GM12878 (cell line): ENCODE data around the gene NPL. TPM values are rescaled to one million over a fixed set of nuclear protein-coding genes. Genes with fewer than 3 reads are reported as not detected.

Experiments used
- ATAC-seq: fragments of 200-7000 bp; cut with Tn5 transposase; 3 replicates; pipeline ENCODE4 v1.9.1; 2020; ENCODE audit warnings: mild to moderate bottlenecking, moderate library complexity
- BruUV-seq: library from RNA; stranded (reverse); fragments of 400-500 nt; replicated peaks from 2 replicates; lab custom pipeline; 2021; lab: Mats Ljungman, UMichigan
- CTCF ChIA-PET: fragments of 300-600 bp; sonication (Branson Sonifier 250); formaldehyde crosslinking; extraction: SDS; loops from one replicate; lab custom pipeline; 2021; ENCODE audit warnings: inconsistent platforms; lab: Yijun Ruan, JAX
- POLR2A ChIA-PET: fragments of 350-600 bp; formaldehyde crosslinking; extraction: SDS; loops from one replicate; lab custom pipeline; 2021; ENCODE audit warnings: inconsistent platforms; lab: Charles Lee
- RAD21 ChIA-PET: fragments of 300-600 bp; sonication (Branson Sonifier 250); formaldehyde crosslinking; loops from one replicate; lab custom pipeline; 2023; ENCODE audit warnings: antibody characterized with exemption; ENCODE audit not compliant: unreplicated experiment; lab: Charles Lee
- SMC1A ChIA-PET: fragments of 300-600 bp; sonication (Branson Sonifier 250); formaldehyde crosslinking; loops from one replicate; lab custom pipeline; 2023; ENCODE audit not compliant: unreplicated experiment, uncharacterized antibody; lab: Charles Lee
- DNase-seq: peaks from one replicate; pipeline ENCODE4 v3.0.0-alpha.2; 2011; ENCODE audit warnings: low read depth, low spot score
- FAIRE-seq: peaks from 3 replicates; lab custom pipeline; 2011; peaks lifted over from hg19 to GRCh38; lab: Jason Lieb, UNC
- H2AFZ ChIP-seq: 2 replicates; pipeline ENCODE4 v1.6.0; 2011; ENCODE audit warnings: low read depth, low read length, control low read depth; ENCODE audit not compliant: control insufficient read depth
- H3K27ac ChIP-seq: 2 replicates; pipeline ENCODE4 v1.5.1; 2011; ENCODE audit warnings: control low read depth; ENCODE audit not compliant: control insufficient read depth, insufficient read depth
- H3K27me3 ChIP-seq, 2 experiments: replicated peaks in 1 of 2; 2 replicates each; pipeline versions ENCODE4 v1.6.0 to v1.6.1; 2011; ENCODE audit warnings: low read length in 1 of 2; ENCODE audit not compliant: control insufficient read depth in 2 of 2, insufficient read depth in 2 of 2
- H3K36me3 ChIP-seq, 2 experiments: 2 replicates each; pipeline ENCODE4 v1.5.1; 2011; ENCODE audit warnings: low read length in 1 of 2; ENCODE audit not compliant: control insufficient read depth in 2 of 2, insufficient read depth in 2 of 2
- H3K4me1 ChIP-seq: 2 replicates; pipeline ENCODE4 v1.6.1; 2011; ENCODE audit warnings: mild to moderate bottlenecking, low read length, moderate library complexity, mixed read lengths; ENCODE audit not compliant: control insufficient read depth, insufficient read depth
- H3K4me2 ChIP-seq: 2 replicates; pipeline ENCODE4 v1.6.0; 2011; ENCODE audit warnings: control low read depth; ENCODE audit not compliant: control insufficient read depth, insufficient read depth
- H3K4me3 ChIP-seq: fragments of 200-600 bp; sonication (generic); 2 replicates; pipeline ENCODE4 v1.5.1; 2016
- H3K79me2 ChIP-seq: 2 replicates; pipeline ENCODE4 v1.6.0; 2011; ENCODE audit warnings: low read length; ENCODE audit not compliant: control insufficient read depth, insufficient read depth
- H3K9ac ChIP-seq: 2 replicates; pipeline ENCODE4 v1.8.0; 2011; ENCODE audit warnings: low read length, control low read depth, mixed read lengths; ENCODE audit not compliant: control insufficient read depth, insufficient read depth
- H3K9me3 ChIP-seq: replicated peaks from 3 replicates; pipeline ENCODE4 v1.5.1; 2011; ENCODE audit warnings: mild to moderate bottlenecking, low read length; ENCODE audit not compliant: control insufficient read depth, insufficient read depth
- H4K20me1 ChIP-seq: 2 replicates; pipeline ENCODE4 v1.6.0; 2011; ENCODE audit not compliant: control insufficient read depth, insufficient read depth
- BCL11A ChIP-seq: IDR thresholded peaks from 2 replicates; pipeline ENCODE4 v1.6.1; 2011; ENCODE audit warnings: low read depth, low read length
- BHLHE40 ChIP-seq, 2 experiments: fragments of 450-650 bp in 1 of 2; IDR thresholded peaks; 2 replicates each; pipeline ENCODE4 v1.6.1; 2011 to 2017; ENCODE audit warnings: low read depth in 2 of 2, borderline replicate concordance in 1 of 2, improper control_type of control experiment in 1 of 2, low read length in 1 of 2, mild to moderate bottlenecking in 1 of 2
- CHD2 ChIP-seq: IDR thresholded peaks from 2 replicates; pipeline ENCODE4 v1.6.1; 2011; ENCODE audit warnings: low read depth, low read length, improper control_type of control experiment, borderline replicate concordance
- CREB1 ChIP-seq: IDR thresholded peaks from 2 replicates; pipeline ENCODE4 v1.6.1; 2012; ENCODE audit warnings: low read depth, mild to moderate bottlenecking, inconsistent platforms
- EED ChIP-seq: sonication (generic); IDR thresholded peaks from 2 replicates; pipeline ENCODE4 v1.6.1; 2016; ENCODE audit warnings: antibody characterized with exemption, low read depth
- FOXK2 ChIP-seq: fragments of 450-650 bp; IDR thresholded peaks from 2 replicates; pipeline ENCODE4 v1.6.1; 2017; ENCODE audit warnings: mild to moderate bottlenecking, moderate library complexity
- IKZF1 ChIP-seq: fragments of 450-650 bp; conservative IDR thresholded peaks from 2 replicates; pipeline ENCODE4 v1.6.1; 2017; ENCODE audit warnings: antibody characterized with exemption, mild to moderate bottlenecking
- NFYB ChIP-seq: IDR thresholded peaks from 2 replicates; pipeline ENCODE4 v1.6.1; 2011; ENCODE audit warnings: low read depth, mild to moderate bottlenecking, low read length, improper control_type of control experiment, moderate library complexity; ENCODE audit not compliant: insufficient read depth
- NR2C2 ChIP-seq: IDR thresholded peaks from 2 replicates; pipeline ENCODE4 v1.6.1; 2011; ENCODE audit warnings: borderline replicate concordance, low read depth; ENCODE audit not compliant: control insufficient read depth, insufficient read length
- PKNOX1 ChIP-seq: fragments of 450-650 bp; IDR thresholded peaks from 2 replicates; pipeline ENCODE4 v1.6.1; 2016; ENCODE audit warnings: mild to moderate bottlenecking
- RCOR1 ChIP-seq: conservative IDR thresholded peaks from 2 replicates; pipeline ENCODE4 v1.6.1; 2012; ENCODE audit warnings: low read depth, low read length, improper control_type of control experiment
- RELB ChIP-seq: fragments of 450-650 bp; IDR thresholded peaks from 2 replicates; pipeline ENCODE4 v1.6.1; 2017; ENCODE audit warnings: low read depth, mild to moderate bottlenecking, moderate library complexity
- SKIL ChIP-seq: fragments of 450-650 bp; IDR thresholded peaks from 2 replicates; pipeline ENCODE4 v1.6.1; 2017; ENCODE audit warnings: mild to moderate bottlenecking, low read depth, inconsistent platforms; ENCODE audit not compliant: poor library complexity, severe bottlenecking
- SMAD5 ChIP-seq: IDR thresholded peaks from 2 replicates; pipeline ENCODE4 v1.6.1; 2016; ENCODE audit warnings: antibody characterized with exemption, low read depth
- SMARCA5 ChIP-seq: fragments of 450-650 bp; IDR thresholded peaks from 2 replicates; pipeline ENCODE4 v1.6.1; 2017; ENCODE audit warnings: mild to moderate bottlenecking
- STAT1 ChIP-seq: fragments of 450-650 bp; conservative IDR thresholded peaks from 2 replicates; pipeline ENCODE4 v1.6.1; 2014; ENCODE audit warnings: antibody characterized with exemption, mild to moderate bottlenecking
- TBL1XR1 ChIP-seq: IDR thresholded peaks from 2 replicates; pipeline ENCODE4 v1.6.1; 2012; ENCODE audit warnings: low read depth, low read length, improper control_type of control experiment
- WRNIP1 ChIP-seq: IDR thresholded peaks from 2 replicates; pipeline ENCODE4 v1.6.1; 2011; ENCODE audit warnings: low read depth, low read length, improper control_type of control experiment, borderline replicate concordance
- in situ Hi-C: fragments of 300-500 bp; cut with MboI; formaldehyde crosslinking; loops from 9 replicates; pipeline ENCODE4 v1.14.3; 2018; ENCODE audit warnings: mixed read lengths
- intact Hi-C: fragments of 100-400 bp; cut with micrococcal nuclease; formaldehyde crosslinking; loops from one replicate; pipeline ENCODE4 v1.14.2; 2022; ENCODE audit not compliant: unreplicated experiment
- polyA plus RNA-seq, 11 experiments: library from polyadenylated mRNA; depleted of rRNA in 4 of 11; unstranded in 6 of 11; stranded (reverse) in 5 of 11; fragments of >200 nt; fragmentation: Nextera tagmentation in 4 of 11; fragmentation: Illumina TruSeq in 1 of 11; extraction: Ambion mirVana in 4 of 11; extraction: Trizol in 1 of 11; gene quantifications; 1 replicate in 1 of 11; 2 replicates in 10 of 11; pipeline versions ENCODE4 v1.2.1 to v1.2.3, GENCODE V29; 2011 to 2016; ENCODE audit warnings: inconsistent platforms in 2 of 11, missing spikeins in 2 of 11, low read depth in 1 of 11
- total RNA-seq, 4 experiments: library from RNA; depleted of rRNA in 3 of 4; stranded (reverse); fragments of >200 nt in 3 of 4; fragmentation: Illumina TruSeq in 1 of 4; extraction: Trizol in 1 of 4; gene quantifications; 2 replicates each; pipeline versions ENCODE4 v1.2.1 to v1.2.3, GENCODE V29; 2013 to 2021

NPL gene
- total and polyA plus RNA-seq, 10 of the 15 experiments (the other 5 are each of a cell fraction or from before 2014, with no cell fraction given), result 5.3 to 19.2 (median 10.0) TPM

GRCh38 chr1:182867861-182868260 lies 78.3 kb downstream of the NPL start:
- no peak overlapping the region for H3K27ac ChIP-seq
- ATAC-seq (no peak), FAIRE-seq (no peak), DNase-seq (no peak)
- SMC1A ChIA-PET, result interaction anchor here (1.4 to 1.5 kb wide), 2 partner anchors 10 to 20 kb away, joined by 3 to 4 read pairs; no protein-coding TSS in a partner anchor
- no peaks in the 10 kb centered on the region; the same call in 1 of the 2 replicates for H4K20me1 ChIP-seq
- H3K9ac ChIP-seq, result no peak overlapping the region
- peaks cover 2% of the 10 kb centered on the region; the same call in 1 of the 2 replicates for H3K79me2 ChIP-seq
- no peak overlapping the region for H3K4me2 ChIP-seq
- H3K4me1 ChIP-seq, result no peaks in the 10 kb centered on the region
- in situ Hi-C loops (no loop called here), intact Hi-C loops (no loop called here)
- no peak overlapping the region for H3K4me3 ChIP-seq
- BruUV-seq, result no TSS peak
- H3K27me3 ChIP-seq, result no peaks in the 10 kb centered on the region
- RAD21 ChIA-PET, result no interaction called here
- TF ChIP-seq RELB (no peak), EED (no peak), CREB1 (no peak), SKIL (no peak), STAT1 (no peak), NR2C2 (no peak), NFYB (no peak), BHLHE40 (IDR thresholded peaks at IDR 0.05; ENCODE audit: borderline replicate concordance in 1 of 2, low read depth in 2 of 2, low read length in 1 of 2) (no peak), FOXK2 (no peak), BCL11A (no peak), WRNIP1 (no peak), IKZF1 (no peak), TBL1XR1 (no peak), SMARCA5 (no peak), RCOR1 (no peak), CHD2 (no peak), SMAD5 (no peak), PKNOX1 (no peak)
- TF ChIP-seq, all 136 proteins: peak for 0
- Histone ChIP-seq H3K9me3 (no peaks in the 10 kb centered on the region), H2AFZ (no peak overlapping the region), H3K36me3 (peaks cover 12 to 53% of the 10 kb centered on the region in 2 experiments)
- ChIA-PET CTCF (no interaction called here), POLR2A (no interaction called here)
